Progenitor cell of endocrine pancreas (in vitro differentiated cells): Measurements from ENCODE around the gene ACBD4. TPM values are rescaled to one million over a fixed set of nuclear protein-coding genes. Genes with fewer than 3 reads are reported as not detected.

Source experiments
- DNase-seq: peaks from one replicate; pipeline ENCODE4 v3.0.0; 2021; ENCODE audit warnings: low spot score; ENCODE audit not compliant: unreplicated experiment
- H3K27ac Mint-ChIP-seq: 2 replicates; pipeline ENCODE4 v1.8.0; 2021; ENCODE audit warnings: mild to moderate bottlenecking, moderate library complexity, mixed read lengths
- H3K27me3 Mint-ChIP-seq: 2 replicates; pipeline ENCODE4 v1.8.0; 2021; ENCODE audit warnings: mixed read lengths
- H3K36me3 Mint-ChIP-seq: 2 replicates; pipeline ENCODE4 v1.8.0; 2022; ENCODE audit warnings: mixed read lengths; ENCODE audit not compliant: insufficient read depth
- H3K4me1 Mint-ChIP-seq: 2 replicates; pipeline ENCODE4 v1.8.0; 2021; ENCODE audit warnings: low read depth, mixed read lengths
- H3K4me3 Mint-ChIP-seq: 2 replicates; pipeline ENCODE4 v1.8.0; 2021; ENCODE audit warnings: low read depth, mild to moderate bottlenecking, moderate library complexity, mixed read lengths
- H3K9me3 Mint-ChIP-seq: 2 replicates; pipeline ENCODE4 v1.8.0; 2021; ENCODE audit warnings: low read depth, mixed read lengths
- total RNA-seq: library from RNA; stranded (reverse); gene quantifications from 2 replicates; pipeline ENCODE4 v1.2.1, GENCODE V29; 2021
- TF ChIP-seq, protein P1 (sequence below): fragments of 200-600 bp; sonication (generic); IDR thresholded peaks from one replicate; pipeline ENCODE4 v1.5.0; 2021; ENCODE audit warnings: antibody characterized with exemption, mild to moderate bottlenecking; ENCODE audit not compliant: unreplicated experiment

Gene ACBD4
- total RNA-seq, 1 donor from 2014 or later = 14.1 TPM

DNA sequence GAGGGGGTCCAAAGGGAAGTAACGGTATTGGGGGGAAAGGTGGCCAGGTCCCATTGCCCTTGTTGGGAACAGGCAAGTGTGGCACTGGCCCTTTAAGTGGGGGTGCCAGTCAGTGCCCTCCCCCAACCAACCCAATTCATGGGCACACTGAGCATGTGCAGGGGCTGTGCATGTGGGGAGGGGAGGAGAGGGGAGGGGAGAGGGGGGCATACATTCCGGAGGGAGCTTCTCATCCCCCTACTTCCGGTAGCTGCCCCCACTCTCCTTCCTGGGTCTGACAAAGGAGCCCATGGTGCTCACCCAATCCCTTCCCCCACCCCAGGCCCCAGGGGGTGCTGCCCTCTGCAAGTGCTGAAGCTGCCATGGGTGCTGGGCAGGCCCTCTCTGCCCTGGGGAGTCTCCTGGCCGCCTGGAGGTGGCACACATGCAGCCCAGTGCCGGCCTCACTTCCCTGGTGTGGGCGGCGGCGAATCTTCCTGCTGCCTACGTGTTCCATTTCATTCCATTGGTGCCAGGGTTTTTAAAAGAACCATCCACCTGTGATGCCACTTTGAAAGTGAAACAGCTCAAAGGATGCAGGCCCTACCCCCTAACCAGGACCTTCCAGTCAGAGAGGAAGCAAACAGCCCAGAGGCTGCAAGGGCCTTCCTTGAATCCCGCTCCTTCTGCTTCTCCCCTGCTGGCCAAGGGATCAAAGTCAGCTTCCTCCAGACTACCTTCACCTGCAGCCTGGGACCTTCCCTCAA lies 37.2 kb downstream of the ACBD4 start:
- Mint-ChIP-seq H3K36me3 (peaks cover 4% of the 10 kb centered on the region), H3K27ac (peak overlapping the region; percentile 83), H3K4me1 (peaks cover 23% of the 10 kb centered on the region), H3K9me3 (no peaks in the 10 kb centered on the region), H3K4me3 (no peak overlapping the region), H3K27me3 (peaks cover 6% of the 10 kb centered on the region)
- no peak for DNase-seq
- TF ChIP-seq, protein P1, sequence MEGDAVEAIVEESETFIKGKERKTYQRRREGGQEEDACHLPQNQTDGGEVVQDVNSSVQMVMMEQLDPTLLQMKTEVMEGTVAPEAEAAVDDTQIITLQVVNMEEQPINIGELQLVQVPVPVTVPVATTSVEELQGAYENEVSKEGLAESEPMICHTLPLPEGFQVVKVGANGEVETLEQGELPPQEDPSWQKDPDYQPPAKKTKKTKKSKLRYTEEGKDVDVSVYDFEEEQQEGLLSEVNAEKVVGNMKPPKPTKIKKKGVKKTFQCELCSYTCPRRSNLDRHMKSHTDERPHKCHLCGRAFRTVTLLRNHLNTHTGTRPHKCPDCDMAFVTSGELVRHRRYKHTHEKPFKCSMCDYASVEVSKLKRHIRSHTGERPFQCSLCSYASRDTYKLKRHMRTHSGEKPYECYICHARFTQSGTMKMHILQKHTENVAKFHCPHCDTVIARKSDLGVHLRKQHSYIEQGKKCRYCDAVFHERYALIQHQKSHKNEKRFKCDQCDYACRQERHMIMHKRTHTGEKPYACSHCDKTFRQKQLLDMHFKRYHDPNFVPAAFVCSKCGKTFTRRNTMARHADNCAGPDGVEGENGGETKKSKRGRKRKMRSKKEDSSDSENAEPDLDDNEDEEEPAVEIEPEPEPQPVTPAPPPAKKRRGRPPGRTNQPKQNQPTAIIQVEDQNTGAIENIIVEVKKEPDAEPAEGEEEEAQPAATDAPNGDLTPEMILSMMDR = no peak

DNA sequence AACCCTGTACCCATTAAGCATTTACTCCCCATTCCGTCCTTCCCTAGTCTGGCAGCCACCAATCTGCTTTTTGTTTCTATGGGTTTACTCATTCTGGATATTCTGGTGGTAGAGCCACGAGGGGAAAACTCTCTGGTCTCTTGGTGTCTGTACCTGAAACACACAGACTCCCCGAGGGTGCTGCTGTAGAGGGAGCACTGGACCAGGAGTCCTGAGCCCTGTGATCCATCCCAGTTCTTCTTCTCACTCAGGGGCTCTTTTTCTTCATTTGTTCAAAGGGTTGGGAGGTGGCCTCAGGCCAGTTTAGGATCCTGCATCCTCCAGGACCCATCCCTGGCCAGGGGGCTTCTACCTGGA lies 40.2 kb downstream of the ACBD4 start:
- TF ChIP-seq, protein P1 = no peak
- no peaks in the 10 kb centered on the region for H3K36me3 Mint-ChIP-seq
- no peak overlapping the region for H3K27ac Mint-ChIP-seq
- H3K27me3 Mint-ChIP-seq = peaks cover 10% of the 10 kb centered on the region
- peaks cover 22% of the 10 kb centered on the region for H3K4me1 Mint-ChIP-seq
- no peaks in the 10 kb centered on the region for H3K9me3 Mint-ChIP-seq
- DNase-seq = no peak
- H3K4me3 Mint-ChIP-seq = no peak overlapping the region

DNA sequence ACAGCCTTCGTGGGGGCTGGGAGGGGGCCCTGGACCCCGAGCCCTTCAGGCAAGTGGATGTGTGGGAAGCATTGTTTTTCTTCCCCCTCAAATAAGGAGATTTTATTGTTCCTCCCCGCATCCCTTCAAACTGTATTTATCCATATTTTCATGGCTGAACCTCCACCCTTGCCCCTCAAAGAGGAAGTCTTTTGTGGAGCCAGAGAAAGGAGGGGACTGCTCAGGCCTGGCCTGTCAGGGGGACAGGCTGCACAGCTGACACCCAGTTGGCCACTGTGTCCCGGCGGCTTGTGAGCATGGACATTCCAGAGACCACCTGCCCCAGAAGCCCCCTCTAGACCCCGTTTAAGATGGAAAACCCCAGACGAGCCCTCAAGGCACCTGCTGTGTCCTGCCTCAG lies 42.1 kb downstream of the ACBD4 start:
- Mint-ChIP-seq H3K9me3 (no peaks in the 10 kb centered on the region), H3K4me3 (no peak overlapping the region), H3K36me3 (no peaks in the 10 kb centered on the region), H3K27me3 (peaks cover 14% of the 10 kb centered on the region), H3K4me1 (peaks cover 8% of the 10 kb centered on the region), H3K27ac (no peak overlapping the region)
- no peak for DNase-seq
- TF ChIP-seq, protein P1 = no peak

DNA sequence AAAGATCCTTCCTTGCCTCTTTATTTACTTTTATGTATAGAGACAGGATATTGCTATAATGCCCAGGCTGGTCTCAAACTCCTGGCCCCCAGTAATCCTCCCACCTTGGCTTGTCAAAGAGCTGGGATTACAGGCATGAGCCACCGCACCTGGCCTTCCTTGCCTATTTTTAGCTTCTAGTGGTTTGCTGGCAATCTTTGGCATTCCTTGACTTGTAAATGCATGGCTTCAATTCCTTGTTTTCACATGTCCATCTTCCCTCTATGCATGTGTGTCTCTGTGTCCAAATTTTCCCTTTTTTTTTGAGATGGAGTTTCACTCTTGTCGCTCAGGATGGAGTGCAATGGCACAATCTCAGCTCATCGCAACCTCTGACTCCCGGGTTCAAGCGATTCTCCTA lies 48.7 kb downstream of the ACBD4 start:
- Mint-ChIP-seq H3K27ac (no peak overlapping the region), H3K9me3 (no peaks in the 10 kb centered on the region), H3K27me3 (peaks cover 26% of the 10 kb centered on the region), H3K36me3 (no peaks in the 10 kb centered on the region), H3K4me3 (no peak overlapping the region), H3K4me1 (peaks cover 8% of the 10 kb centered on the region)
- TF ChIP-seq, protein P1 = no peak
- DNase-seq = no peak

DNA sequence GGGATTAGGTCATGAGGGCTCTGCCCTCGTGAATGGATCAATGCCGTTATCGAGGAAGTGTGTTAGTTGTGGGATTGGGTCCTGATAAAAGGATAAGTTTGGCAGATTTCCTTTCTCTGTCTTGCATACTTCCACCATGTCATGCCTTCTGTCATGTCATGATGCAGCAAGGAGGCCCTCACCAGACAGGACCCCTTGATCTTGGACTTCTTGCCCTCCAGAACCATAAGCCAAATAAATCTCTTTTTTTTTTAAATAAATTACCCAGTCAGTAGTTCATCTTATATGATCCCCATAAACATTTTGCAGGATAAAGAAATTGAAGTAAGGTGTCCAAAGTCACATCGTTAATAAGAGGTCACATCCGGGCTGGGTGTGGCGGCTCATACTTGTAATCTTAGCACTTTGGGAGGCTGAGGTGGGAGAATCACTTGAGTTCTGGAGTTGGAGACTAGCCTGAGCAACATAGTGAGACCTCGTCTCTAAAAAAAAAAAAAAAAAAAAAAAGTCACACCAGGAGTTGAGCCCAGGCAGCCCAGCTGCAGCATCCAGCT lies 51.4 kb downstream of the ACBD4 start:
- Mint-ChIP-seq H3K27ac (peak overlapping the region; percentile 40), H3K4me1 (peaks cover 10% of the 10 kb centered on the region), H3K27me3 (peaks cover 28% of the 10 kb centered on the region), H3K4me3 (no peak overlapping the region), H3K9me3 (no peaks in the 10 kb centered on the region), H3K36me3 (no peaks in the 10 kb centered on the region)
- no peak for DNase-seq
- TF ChIP-seq, protein P1 = no peak
